Thyroid gland (tissue), 4 donors: Measurements from ENCODE around the gene CRYAB. TPM values are rescaled to one million over a fixed set of nuclear protein-coding genes. Genes with fewer than 3 reads are reported as not detected.
A peak's percentile ranks its signal among the peaks of the same experiment; 100 is the strongest.
"Not testable (repeated sequence)": the region's sequence is repeated elsewhere in the genome, so short reads cannot be mapped to it uniquely, and the experiment has no call there.

Experiments used
- DNase-seq, 2 donors: peaks; one replicate each; pipeline ENCODE4 v3.0.0-alpha.2; 2019
- H3K27ac ChIP-seq, 3 donors: fragments of 200-600 bp; sonication (generic); 1 replicate in 2 of 3; 2 replicates in 1 of 3; pipeline ENCODE4 v1.5.1; 2016 to 2019; ENCODE audit warnings: mild to moderate bottlenecking in 1 of 3, moderate library complexity in 1 of 3
- H3K27me3 ChIP-seq: fragments of 200-600 bp; sonication (generic); one replicate; pipeline ENCODE4 v1.5.1; 2019
- H3K36me3 ChIP-seq, 2 donors: fragments of 200-600 bp; sonication (generic); one replicate each; pipeline ENCODE4 v1.5.1; 2016 to 2019
- H3K4me1 ChIP-seq, 2 donors: fragments of 200-600 bp; sonication (generic); one replicate each; pipeline ENCODE4 v1.5.1; 2017 to 2019
- H3K4me3 ChIP-seq, 3 donors: fragments of 200-600 bp; sonication (generic); replicated peaks in 1 of 3; 1 replicate in 2 of 3; 2 replicates in 1 of 3; pipeline ENCODE4 v1.5.1; 2016; ENCODE audit warnings: mild to moderate bottlenecking in 1 of 3
- H3K9me3 ChIP-seq: fragments of 200-600 bp; sonication (generic); one replicate; pipeline ENCODE4 v1.5.1; 2017
- POLR2A ChIP-seq, 2 donors: fragments of 450-650 bp; IDR thresholded peaks; one replicate each; pipeline ENCODE4 v1.6.1; 2017; ENCODE audit warnings: antibody characterized with exemption in 2 of 2, mild to moderate bottlenecking in 2 of 2, moderate library complexity in 1 of 2
- WGBS, 2 donors: methylation state at CpG; one replicate each; pipeline ENCODE4 v1.1.5; 2017; 5-methylcytosine and 5-hydroxymethylcytosine counted together
- intact Hi-C: fragments of 100-400 bp; cut with DNase I; formaldehyde crosslinking; loops from one replicate; pipeline ENCODE4 v1.15.1; 2023
- total RNA-seq, 4 donors: library from RNA; depleted of rRNA; stranded (reverse); fragments of >200 nt; gene quantifications; one replicate each; pipeline ENCODE4 v1.2.3, GENCODE V29; 2016
- TF ChIP-seq, protein P1 (sequence below), 6 experiments: fragments of 200-600 bp in 3 of 6; fragments of 450-650 bp in 3 of 6; sonication (generic) in 3 of 6; IDR thresholded peaks; one replicate each; pipeline ENCODE4 v1.5.1; 2016 to 2019; ENCODE audit warnings: antibody characterized with exemption in 6 of 6, mild to moderate bottlenecking in 2 of 6, inconsistent platforms in 1 of 6, moderate library complexity in 1 of 6

CRYAB gene
- total RNA-seq, 4 donors from 2014 or later = 174 to 350 (median 250) TPM

DNA sequence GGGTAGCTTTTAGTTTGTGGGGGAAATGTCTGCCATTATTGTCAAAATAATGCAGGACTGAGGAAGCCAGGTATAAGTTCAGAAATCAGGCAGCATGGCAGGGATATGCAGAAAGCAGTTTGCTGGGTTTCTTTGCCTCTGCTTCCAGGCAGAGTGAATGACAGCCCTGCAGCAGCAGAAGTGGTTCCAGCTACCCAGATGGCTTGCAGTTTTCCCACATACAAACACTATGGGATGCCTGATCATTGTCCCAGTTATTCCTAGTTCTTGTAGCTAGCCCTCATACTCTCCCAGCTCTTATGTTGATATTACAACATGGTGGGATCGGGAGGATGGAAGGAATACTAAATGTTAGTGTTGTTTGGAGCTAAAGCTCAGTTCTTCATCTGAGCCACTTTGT is 22.7 kb upstream of the CRYAB start:
- Histone ChIP-seq H3K9me3 (no peaks in the 10 kb centered on the region), H3K36me3 (no peaks in the 10 kb centered on the region), H3K27me3 (no peaks in the 10 kb centered on the region), H3K4me1 (peaks cover 24 to 48% of the 10 kb centered on the region in 2 donors), H3K4me3 (no peak overlapping the region), H3K27ac (peak overlapping the region in 2 of 3 donors; percentile 86 to 91)
- TF ChIP-seq, protein P1, sequence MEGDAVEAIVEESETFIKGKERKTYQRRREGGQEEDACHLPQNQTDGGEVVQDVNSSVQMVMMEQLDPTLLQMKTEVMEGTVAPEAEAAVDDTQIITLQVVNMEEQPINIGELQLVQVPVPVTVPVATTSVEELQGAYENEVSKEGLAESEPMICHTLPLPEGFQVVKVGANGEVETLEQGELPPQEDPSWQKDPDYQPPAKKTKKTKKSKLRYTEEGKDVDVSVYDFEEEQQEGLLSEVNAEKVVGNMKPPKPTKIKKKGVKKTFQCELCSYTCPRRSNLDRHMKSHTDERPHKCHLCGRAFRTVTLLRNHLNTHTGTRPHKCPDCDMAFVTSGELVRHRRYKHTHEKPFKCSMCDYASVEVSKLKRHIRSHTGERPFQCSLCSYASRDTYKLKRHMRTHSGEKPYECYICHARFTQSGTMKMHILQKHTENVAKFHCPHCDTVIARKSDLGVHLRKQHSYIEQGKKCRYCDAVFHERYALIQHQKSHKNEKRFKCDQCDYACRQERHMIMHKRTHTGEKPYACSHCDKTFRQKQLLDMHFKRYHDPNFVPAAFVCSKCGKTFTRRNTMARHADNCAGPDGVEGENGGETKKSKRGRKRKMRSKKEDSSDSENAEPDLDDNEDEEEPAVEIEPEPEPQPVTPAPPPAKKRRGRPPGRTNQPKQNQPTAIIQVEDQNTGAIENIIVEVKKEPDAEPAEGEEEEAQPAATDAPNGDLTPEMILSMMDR (IDR thresholded peaks at IDR 0.05) = no peak
- no peak for TF ChIP-seq POLR2A (IDR thresholded peaks at IDR 0.05)
- intact Hi-C loops = no loop called here
- WGBS, 2 donors = 92 to 100% methylated on average over 1 of the region's 1 CpG
- no peak for DNase-seq

DNA sequence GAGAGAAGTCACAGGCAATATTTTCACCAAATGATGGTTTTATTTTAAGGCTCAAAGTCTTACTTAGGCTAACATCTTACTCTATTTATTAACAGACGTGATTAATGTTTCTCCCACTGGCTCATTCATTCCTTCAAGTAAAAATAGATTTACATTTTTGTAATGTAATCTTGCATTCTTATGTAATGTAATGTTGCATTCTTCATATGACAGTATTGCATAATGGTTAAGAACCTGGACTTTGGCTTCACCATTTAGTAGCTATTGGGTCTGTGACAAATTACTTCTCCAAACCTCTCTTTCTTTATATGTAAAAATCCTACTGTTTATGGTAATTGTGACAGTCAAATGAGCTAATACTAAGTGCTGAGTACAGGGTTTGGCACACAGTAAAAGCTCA is 22.3 kb upstream of the CRYAB start:
- no peak overlapping the region for H3K4me3 ChIP-seq
- peak overlapping the region in 2 of 3 donors; percentile 86 to 91 for H3K27ac ChIP-seq
- no peak for DNase-seq
- H3K4me1 ChIP-seq = peaks cover 24 to 46% of the 10 kb centered on the region in 2 donors
- H3K36me3 ChIP-seq = no peaks in the 10 kb centered on the region
- H3K27me3 ChIP-seq = no peaks in the 10 kb centered on the region
- H3K9me3 ChIP-seq = no peaks in the 10 kb centered on the region
- no peak for TF ChIP-seq POLR2A (IDR thresholded peaks at IDR 0.05)
- TF ChIP-seq, protein P1 (IDR thresholded peaks at IDR 0.05) = no peak
- 86 to 89% methylated on average over 1 of the region's 1 CpG for WGBS, 2 donors
- intact Hi-C loops = no loop called here

DNA sequence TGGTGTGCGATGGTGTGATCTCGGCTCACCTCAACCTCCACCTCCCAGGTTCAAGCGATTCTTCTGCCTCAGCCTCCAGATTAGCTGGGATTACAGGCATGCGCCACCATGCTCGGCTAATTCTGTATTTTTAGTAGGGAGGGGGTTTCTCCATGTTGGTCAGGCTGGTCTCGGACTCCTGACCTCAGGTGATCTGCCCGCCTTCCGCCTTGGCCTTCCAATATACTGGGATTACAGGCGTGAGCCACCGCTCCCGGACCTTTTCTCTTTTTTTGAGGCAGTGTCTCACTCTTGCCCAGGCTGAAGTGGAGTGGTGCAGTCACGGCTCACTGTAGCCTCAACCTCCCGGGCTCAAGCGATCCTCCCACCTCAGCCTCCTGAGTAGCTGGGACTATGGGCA is 21.6 kb upstream of the CRYAB start:
- H3K36me3 ChIP-seq, DNase-seq, H3K9me3 ChIP-seq, H3K4me3 ChIP-seq, intact Hi-C loops, H3K27me3 ChIP-seq: not testable (repeated sequence)
- Histone ChIP-seq H3K27ac (peak overlapping the region in 1 of 3 donors; percentile 7), H3K4me1 (peaks cover 24 to 39% of the 10 kb centered on the region in 2 donors)
- WGBS, 2 donors = 97% methylated on average over 14 of the region's 14 CpGs

DNA sequence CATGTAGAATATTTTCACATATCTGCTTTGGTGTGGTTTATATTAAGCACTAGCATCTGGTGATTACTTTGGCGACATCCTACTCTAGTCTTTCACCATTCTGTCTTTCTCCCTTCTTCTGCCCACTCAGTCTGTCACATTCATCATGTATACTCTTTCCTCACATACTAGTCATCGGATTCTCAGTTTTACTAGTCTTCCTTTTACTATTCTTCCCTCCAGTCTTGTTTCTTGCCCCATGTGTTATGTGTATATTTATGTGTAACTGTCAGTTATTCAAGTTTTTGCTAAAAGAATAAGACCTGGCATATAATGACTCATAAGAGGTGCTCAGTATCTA is 21.0 kb upstream of the CRYAB start:
- H3K4me3 ChIP-seq = no peak overlapping the region
- TF ChIP-seq, protein P1 (IDR thresholded peaks at IDR 0.05) = no peak
- TF ChIP-seq POLR2A (IDR thresholded peaks at IDR 0.05) = no peak
- no peaks in the 10 kb centered on the region for H3K36me3 ChIP-seq
- no peaks in the 10 kb centered on the region for H3K9me3 ChIP-seq
- 85 to 90% methylated on average over 2 of the region's 2 CpGs for WGBS, 2 donors
- H3K4me1 ChIP-seq = peaks cover 24 to 34% of the 10 kb centered on the region in 2 donors
- no peaks in the 10 kb centered on the region for H3K27me3 ChIP-seq
- H3K27ac ChIP-seq = peak overlapping the region in 1 of 3 donors; percentile 7
- intact Hi-C loops = no loop called here
- DNase-seq = no peak

DNA sequence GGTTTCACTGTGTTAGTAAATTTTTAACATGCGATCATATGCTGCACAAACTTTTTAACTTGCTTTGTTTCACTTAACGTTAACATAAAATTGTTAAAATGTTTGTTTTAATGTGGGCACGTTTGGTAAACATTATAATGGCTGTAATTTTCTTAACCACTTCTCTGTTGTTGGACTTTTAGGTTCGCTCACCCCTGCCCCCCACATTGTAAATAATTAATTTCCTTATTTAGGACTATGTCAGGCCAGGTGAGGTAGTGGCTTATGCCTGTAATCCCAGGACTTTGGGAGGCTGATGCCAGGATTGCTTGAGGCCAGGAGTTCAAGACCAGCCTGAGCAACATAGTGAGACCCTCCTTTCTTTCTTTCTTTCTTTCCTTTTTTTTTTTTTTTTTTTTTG is 18.9 kb upstream of the CRYAB start:
- WGBS, 2 donors = 82 to 83% methylated on average over 4 of the region's 4 CpGs
- H3K4me1 ChIP-seq = peaks cover 21 to 32% of the 10 kb centered on the region in 2 donors
- H3K36me3 ChIP-seq = no peaks in the 10 kb centered on the region
- H3K4me3 ChIP-seq = no peak overlapping the region
- no peaks in the 10 kb centered on the region for H3K9me3 ChIP-seq
- no peaks in the 10 kb centered on the region for H3K27me3 ChIP-seq
- TF ChIP-seq POLR2A (IDR thresholded peaks at IDR 0.05) = no peak
- TF ChIP-seq, protein P1 (IDR thresholded peaks at IDR 0.05) = no peak
- DNase-seq = no peak
- H3K27ac ChIP-seq = no peak overlapping the region
- intact Hi-C loops = no loop called here
